Stimulated activated CD8-positive, alpha-beta memory T cell treated with anti-CD3 and anti-CD28 coated beads, Interleukin-15, amount 100 ng/mL, for 24 hours (primary cell): Measurements from ENCODE around the gene GRN.
A peak's percentile ranks its signal among the peaks of the same experiment; 100 is the strongest.
"Not testable (repeated sequence)": the region's sequence is repeated elsewhere in the genome, so short reads cannot be mapped to it uniquely, and the experiment has no call there.

ENCODE experiments used
- DNase-seq: peaks from one replicate; pipeline ENCODE4 v3.0.0-alpha.2; 2020; ENCODE audit warnings: low read depth

The GRN gene

DNA sequence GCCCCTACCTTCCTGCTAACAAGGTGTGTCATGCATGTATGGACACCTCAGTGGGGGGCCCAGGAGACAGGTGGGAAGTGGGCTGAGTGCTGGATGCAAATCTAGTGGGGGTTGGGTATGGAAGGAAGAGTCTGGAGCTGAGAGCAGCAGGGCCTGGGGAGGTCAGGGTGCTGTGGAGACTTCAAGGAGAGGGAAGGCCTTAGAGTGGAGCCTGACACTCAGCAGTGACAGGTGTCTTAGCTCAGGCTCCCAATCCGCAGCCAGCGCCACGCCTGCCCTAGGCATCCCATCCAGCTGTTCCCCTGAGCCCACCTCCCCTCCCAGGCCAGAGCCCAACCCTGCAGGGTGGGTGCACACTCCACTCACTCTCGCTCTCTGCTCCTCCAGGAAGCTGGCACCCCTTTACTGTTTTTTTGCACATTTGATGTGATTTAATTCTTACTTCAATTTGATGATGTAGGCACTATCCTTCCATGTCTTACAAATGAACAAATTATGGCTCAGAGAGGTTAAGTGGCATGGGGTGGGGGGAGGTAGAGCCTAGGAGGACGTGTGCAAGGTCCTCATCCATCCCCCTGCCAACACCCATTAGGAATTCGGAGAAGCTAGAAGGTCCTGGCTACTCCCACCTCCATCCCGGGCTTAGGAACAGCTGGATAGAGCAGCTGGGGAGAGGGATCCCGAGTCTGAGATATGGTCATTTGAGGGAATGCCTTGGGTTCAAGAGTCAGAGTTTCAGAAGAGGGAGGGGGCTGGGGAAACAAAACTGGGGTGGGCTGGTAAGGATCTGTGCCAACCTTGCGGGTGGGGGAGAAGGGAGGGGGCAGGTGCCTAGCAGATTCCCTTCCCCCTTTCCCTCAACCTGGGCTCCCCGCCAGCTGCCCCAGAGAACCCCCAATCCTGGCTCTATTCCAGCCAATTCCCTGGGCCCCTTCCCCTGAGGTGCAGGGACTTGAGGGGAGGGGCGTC, 16.5 kb downstream of the GRN start:
- DNase-seq = no peak

DNA sequence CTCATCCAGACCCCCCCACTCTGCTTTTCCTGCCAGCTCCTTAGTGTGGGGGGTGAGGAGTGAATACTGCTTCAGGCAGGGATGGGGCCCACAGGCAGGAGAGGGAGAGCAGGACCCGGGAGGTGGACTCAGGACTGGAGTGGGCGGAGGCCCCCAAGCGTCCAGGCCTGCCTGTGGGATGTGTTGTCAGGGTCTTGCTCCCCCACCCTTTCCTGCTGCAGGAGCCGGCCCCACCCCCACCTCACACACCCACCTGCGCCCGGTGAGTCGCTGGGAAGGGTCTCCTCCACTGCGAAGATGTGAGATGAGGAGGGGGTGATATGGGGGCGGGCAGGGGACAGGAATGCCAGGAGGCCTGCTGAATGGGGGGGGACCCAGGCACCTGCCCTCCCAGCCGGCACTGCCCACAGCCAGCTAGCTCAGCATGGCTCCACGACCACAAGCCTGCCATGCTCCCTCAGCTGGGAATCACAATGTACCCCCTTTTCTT, 17.4 kb downstream of the GRN start:
- DNase-seq = no peak

DNA sequence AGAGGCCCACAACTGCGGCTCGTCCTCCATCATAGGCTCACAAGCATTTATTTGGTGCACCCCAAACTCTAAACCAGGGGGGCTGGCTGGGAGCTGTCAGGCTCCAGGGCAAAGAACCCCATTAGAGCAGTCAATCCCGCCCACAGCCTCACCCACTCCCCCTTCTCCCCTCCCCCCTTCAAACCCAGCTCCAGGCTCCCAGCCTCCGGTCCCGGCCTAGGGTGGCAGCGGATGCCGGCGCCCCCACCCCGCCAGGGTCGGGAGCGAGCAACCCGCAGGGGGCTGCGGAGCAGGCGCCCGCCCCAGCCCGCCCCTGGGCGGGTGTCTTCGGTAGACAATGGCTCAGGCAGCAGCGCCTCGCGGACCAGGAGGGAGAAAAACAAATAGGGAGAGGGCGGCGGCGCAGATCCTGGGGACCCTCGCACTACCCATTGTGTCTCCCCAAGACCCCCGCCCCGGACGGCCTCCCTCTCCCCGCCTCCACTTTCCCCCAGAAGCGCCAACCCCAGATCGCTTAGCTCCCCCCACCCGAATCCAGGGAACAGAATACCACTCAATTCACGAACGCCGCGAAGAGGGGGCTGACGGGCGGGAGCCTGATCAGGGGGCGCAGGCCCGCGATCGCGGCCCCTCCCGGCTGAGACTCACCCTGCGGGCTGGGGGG, 18.0 kb downstream of the GRN start:
- no peak for DNase-seq

DNA sequence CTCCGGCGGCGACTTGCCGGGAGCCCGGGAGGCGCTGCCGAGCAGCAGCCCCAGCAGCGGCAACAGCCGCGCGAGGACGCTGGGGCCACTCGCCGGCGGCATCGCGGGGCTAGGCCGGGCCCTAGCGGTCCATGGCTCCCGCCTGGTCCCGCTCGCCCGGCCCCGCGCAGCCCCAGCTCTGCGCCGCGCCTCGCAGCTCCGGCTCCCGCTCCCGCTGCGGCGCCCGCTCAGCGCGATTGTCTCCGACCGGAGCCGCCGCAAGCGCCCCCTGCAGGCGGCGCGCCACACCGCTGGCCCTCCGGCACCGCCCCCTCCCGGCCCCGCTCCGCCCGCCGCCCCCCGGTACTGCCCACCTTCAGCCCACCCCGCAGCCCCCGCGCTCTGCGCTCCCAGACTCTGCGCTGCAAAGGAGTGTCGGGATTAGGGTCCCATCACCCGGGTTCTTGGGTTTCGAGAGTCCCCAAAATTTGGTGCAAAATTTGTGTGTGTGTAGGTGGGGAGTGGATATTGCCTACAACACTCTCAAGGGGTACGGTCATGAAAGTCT, 18.6 kb downstream of the GRN start, which contains the start of gene FAM171A2:
TSS of gene FAM171A2 (minus strand) at position 241 of the 547 bp plus-strand sequence. CDS start at position 102, 139 bp downstream.
- peak; percentile 44 for DNase-seq

DNA sequence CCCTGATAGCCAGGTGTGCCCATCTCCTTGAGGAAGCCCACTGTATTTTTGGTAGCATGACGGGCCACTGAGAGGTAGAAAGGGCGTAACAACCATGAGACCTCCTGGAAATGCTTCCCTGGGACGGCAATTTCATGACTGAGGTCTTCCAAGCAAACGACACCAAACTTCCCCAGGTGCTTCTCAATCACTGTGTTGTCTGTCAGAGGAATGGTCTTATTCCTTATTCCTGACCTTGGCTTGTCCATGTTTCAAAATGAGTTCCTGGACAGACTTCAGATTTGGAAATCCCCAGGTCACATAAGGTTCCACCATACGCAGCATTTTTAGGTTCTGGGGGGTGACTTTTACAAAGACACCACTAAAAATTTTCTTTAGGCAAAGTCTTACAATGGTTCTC, 19.9 kb downstream of the GRN start:
- DNase-seq = not testable (repeated sequence)

DNA sequence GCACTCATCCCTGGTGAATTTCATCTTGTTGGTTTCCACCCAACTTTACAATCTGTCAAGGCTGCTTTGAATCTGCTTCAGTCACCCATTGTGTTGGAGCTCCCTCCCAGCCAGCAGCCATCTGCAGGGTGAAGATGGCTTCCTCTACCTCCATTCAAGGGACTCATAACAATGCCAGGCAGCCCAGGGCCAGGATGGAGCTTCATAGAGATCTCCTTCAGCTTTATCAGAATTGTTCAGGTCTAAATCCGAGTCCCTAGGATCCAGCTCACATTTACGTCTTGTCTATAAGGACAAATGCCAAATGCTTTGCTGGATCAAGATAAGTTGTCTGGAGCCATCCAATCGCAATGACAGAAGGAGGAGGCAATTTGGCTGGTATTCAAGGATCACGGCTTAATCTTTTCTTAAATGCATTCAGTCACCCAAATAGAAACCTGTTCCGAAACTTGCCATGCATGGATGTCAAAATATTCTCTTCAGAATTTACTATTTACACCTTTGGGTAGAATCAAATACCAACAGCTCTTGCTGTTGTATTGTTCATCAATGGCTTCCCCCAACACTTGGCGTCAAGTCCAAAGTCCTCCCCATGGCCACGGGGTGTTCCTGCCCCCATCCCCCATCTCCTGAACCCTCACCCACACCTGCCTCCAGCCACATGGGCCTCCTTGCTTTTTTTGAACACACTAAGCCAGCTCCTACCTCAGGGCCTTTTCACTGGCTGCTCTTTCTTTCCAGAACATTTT, 22.3 kb downstream of the GRN start:
- DNase-seq = no peak

DNA sequence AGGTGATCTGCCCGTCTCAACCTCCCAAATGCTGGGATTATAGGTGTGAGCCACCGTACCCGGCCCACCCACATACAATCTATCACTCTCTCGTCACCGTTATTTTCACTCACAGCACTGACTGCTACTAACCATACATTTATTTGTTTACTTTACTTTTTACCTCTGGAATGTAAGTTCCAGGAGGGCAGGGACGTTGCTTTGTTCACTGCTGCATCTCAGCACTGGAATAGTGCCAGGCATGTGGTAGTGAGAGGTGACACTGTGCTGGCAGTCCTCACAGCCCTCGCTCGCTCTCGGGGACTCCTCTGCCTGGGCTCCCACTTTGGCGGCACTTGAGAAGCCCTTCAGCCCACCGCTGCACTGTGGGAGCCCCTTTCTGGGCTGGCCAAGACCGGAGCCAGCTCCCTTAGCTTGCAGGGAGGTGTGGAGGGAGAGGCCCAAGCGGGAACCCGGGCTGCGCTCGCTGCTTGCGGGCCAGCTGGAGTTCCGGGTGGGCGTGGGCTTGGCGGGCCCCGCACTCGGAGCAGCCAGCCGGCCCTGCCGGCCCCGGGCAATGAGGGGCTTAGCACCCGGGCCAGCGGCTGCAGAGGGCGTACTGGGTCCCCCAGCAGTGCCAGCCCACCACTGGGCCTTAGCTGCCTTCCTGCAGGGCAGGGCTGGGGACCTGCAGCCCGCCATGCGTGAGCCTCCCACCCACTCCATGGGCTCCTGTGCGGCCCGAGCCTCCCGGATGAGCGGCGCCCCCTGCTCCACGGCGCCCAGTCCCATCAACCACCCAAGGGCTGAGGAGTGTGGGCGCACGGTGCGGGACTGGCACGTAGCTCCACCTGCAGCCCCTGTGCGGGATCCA, 23.5 kb downstream of the GRN start:
- DNase-seq = not testable (repeated sequence)

DNA sequence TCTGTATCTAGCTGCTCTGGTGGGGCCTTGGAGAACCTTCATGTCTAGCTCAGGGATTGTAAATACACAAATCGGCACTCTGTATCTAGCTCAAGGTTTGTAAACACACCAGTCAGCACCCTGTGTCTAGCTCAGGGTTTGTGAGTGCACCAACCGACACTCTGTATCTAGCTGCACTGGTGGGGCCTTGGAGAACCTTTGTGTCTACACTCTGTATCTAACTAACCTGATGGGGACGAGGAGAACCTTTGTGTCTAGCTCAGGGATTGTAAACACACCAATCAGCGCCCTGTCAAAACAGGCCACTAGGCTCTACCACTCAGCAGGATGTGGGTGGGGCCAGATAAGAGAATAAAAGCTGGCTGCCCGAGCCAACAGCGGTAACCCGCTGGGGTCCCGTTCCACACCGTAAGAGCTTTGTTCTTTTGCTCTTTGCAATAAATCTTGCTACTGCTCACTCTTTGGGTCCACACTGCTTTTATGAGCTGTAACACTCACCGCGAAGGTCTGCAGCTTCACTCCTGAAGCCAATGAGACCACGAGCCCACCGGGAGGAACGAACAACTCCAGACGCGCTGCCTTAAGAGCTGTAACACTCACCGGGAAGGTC, 24.4 kb downstream of the GRN start:
- not testable (repeated sequence) for DNase-seq

DNA sequence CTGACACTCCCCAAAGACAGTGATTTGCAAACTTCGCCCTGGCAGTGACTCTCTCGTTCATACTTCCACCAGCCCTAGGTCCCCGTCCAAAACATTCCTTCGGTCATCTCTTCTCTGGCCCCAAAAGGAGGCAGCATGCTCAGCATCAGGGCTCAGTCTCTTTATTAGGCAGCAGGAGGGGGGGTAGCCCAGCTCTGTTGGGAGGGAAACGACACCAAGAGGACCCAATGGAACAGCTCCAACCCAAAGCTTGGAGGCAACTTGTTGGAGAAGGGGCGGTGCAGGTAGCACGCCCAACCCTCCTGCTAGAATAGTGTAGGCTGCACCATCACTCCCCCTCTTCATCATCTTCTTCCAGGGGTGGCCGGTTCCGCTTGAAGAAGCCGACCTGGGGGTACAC, 26.9 kb downstream of the GRN start:
- no peak for DNase-seq

DNA sequence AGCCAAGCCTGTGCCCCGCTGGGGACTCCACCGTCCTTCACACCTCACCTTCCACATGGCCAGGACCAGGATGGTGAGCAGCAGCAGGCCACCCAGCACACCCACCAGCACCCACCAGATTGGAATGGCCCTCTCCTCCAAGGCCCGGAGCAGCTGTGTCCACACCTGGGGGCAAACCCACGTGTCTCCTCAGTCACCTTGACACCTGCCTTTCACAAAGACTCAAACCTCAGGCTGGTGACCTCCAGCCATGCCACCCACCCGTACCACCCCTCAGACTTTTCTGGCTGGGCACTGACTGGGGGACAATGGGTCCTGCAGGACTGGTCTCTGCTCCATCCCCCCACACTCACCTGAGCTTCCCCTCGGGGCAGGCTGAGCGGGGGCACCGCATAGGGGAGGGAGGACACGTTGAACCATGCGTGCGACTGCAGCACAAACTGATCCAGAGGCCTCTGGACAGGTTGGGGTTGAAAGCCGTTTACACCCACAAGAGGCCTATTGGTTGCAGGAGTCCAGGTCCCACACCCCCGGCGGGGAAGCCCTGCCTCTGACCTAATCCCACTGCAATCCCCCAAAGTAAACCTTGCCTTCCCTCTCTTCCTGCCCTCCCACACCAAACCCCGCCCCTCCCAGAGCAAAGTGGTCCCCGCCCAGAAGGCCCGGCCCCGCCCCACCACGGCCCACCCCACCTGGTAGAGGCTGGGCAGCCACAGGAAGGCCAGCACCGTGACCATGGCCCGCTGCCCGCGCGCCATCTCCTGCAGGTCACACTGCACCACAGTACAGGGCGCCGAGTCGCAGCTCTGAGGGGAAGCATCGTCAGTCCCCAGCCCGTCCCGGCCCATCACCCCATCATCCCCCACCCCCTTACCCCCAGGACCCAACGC, 29.4 kb downstream of the GRN start:
- DNase-seq = no peak

DNA sequence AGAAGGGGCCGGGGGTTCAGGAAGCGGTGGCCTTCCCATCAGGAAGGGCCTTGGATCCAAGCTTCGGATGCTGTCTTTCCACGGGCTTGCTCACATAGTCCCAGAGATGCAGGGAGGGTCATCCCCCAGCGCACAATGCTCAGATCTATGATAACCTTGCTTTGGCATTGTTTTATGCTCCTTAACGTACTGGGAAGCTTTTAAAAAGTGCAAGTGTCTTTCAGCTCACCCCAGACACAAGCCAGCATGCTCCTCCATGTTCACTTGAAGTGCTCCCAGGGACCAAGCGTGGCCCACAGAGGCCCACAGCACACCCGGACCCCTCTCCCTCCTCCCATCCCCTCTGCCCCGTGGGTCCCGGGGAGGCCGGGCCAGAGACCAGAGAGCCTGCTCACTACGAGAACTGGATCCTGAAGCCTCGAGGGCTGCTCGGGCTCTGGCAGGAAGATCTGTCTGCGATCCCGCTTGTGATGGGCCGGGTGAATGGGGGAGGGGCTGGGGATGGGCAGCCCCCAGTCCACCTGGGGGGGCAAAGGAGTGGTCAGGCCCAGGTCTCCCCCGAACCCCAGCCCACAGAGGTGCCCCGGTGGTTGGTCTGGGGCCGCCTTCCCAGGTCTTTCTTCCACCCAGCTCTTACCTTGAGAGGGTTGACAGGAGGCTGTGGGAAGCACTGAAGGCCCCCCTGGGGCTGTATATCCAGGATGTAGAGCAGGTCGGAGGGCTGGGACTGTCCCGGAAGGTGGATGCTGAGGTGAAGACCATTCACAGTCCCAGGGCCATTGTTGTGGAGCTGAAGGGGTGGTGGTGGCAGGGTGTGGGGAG, 30.3 kb downstream of the GRN start:
- no peak for DNase-seq

DNA sequence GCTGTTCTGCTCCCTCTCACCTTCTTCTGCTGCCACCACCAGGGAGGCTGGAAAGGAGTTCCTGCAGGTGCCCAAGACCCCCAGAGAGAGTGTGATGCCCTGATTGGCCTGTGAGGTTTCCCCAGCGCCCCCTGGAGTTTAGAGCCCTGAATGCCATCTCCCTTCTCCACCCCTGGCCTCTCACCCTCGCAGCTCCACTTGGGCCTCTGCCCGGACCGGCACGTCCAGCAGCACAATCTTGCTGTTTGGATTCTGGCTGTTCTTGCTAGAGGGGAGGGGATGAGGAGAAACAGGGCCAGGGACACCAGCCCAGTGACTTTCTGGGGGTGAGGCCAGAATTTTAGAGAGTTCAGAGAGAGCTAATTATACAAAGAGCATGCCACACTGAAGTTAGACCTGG, 31.0 kb downstream of the GRN start:
- no peak for DNase-seq

DNA sequence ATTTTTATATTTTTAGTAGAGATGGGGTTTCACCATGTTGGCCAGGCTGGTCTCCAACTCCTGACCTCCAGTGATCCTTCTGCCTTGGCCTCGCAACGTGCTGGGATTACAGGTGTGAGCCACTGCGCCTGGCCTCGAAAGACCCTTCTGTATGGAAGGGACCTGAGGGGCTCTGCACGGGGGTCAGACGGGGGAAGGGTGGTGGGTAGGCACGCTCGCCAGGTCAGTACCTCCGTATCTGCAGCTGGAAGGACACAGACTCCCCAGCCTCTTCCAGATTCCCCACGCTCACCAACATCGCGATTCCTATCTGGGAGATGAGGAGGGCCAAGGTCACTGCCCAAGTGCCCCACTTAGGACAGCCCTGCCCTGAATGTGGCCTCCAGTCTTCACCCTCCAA, 31.7 kb downstream of the GRN start:
- no peak for DNase-seq

DNA sequence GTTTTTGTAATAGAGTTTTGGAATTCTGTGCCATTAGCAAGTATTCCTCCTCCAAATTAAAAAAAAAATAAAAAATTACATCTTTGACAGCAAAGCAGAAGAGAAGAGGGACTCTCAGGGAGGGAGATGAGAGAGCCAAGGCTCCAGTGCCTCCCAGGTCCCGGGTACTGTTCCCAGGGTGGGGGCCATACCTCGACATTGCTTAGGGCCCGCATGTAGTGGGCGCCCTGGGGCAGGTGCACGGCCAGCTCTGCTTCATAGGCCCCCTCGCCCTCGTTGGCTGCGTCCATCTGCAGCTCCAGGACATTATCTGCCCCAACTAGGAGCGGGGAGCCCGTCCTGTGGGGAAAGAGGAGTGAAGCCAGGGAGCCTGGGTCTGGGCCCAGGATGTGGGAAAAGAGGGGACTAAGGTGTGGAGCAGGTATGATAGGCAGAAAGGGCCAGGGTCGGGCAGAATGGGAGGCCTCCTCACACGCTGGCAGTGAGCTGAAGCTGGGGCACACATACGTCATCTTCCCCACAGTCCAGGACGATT, 33.1 kb downstream of the GRN start:
- no peak for DNase-seq

DNA sequence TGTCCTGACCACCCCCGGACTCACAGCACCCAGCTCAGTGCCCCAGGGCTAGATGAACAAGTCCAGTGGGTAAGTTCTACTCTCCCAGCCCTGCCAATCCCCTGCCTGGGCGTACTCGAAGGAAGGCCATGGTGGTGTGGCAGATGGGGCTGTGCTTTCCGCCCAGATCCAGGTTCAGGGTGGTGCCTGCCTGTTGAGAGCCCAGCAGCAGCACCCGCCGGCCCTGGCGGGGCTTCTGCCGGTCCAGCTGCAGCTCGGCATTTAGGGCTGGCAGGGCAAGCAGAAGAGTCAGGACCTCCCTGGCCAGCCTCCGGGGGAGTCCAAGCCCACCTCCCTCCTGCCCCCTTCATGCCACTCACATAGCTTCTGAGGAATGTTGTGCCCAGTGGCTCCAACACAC, 34.8 kb downstream of the GRN start:
- DNase-seq = no peak

DNA sequence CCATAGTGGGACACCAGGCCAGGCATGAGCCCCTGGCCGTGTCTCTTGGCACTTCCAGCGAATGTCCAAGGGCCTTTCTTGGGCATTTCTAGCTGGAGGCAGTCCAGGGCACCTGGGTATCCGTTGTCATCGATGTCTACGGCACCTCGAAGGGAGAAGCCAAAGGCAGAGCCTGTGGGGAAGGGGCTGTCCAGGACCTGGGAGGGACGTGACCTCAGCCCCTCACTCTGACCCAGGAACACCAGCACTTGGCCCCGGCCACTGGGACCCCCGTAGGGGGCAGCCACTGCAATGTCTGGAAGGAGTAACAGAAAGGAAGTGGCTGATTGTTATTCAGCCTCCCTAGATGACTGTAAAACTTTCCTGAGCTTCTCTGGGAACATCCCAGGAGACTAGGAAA, 35.7 kb downstream of the GRN start:
- no peak for DNase-seq

DNA sequence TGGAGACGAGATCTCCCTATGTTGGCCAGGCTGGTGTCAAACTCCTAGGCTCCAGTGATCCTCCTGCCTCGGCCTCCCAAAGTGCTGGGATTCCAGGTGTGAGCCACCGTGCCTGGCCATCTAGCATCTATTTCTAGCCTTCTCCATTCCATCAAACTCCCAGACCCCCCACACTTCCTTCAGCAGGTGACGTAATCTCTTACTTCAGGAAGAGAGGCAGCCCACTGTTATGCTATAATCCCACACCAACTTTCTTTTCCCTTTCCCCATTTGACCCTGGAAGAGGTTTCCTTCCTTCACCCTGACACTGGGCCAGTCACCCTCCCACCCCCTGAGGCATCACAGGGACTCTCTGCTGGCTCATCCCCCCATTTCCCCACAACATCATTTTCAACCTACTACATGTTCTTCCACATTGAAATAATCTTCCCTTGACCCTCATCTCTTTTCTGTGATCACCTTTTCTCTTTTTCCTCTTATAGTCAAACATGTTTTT, 36.8 kb downstream of the GRN start:
- no peak for DNase-seq

DNA sequence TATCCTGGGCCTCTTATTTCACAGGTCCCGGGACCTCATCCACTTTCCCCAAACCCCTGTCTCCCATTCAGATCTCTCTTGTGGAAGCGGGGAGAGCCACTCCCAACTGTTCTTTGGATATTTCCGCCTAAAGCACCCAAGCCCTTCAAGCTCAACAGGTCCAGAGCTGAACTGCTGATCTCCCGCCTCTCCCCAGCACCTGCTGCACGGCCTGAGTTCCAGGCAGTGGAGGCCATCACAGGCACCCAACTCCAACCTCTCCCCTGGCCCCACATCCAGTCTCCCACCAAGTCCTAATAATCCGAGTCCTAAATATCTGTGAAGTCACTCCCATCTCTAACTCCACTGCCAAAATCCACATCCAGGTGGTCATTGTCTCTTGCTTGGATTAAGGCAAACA, 37.8 kb downstream of the GRN start:
- DNase-seq = no peak
